Measurements from ENCODE around the gene CTSW.

- TF ChIP-seq POLR2A (IDR thresholded peaks at IDR 0.05) = no peak
- TF ChIP-seq CTCF (IDR thresholded peaks at IDR 0.05 in 8 of 11, conservative IDR thresholded peaks at IDR 0.05 in 3 of 11) = no peak
- no peak for TF ChIP-seq POLR2AphosphoS5 (IDR thresholded peaks at IDR 0.05)
Measured at GRCh38 chr11:65917077-65917433, 37.4 kb downstream of the CTSW start.

Data from spleen (tissue), 7 donors.